NCI-H446 (cell line): Measurements from ENCODE around the gene SLC25A11.

ENCODE experiments used
- DNase-seq, 2 experiments: peaks; one replicate each; lab custom pipeline; 2025; lab: John Stamatoyannopoulos, UW

SLC25A11 gene

GRCh38 chr17:4966844-4967538 lies 27.1 kb upstream of the SLC25A11 start:
- peak; percentile 97 to 98 for DNase-seq

GRCh38 chr17:4965311-4965986 lies 25.6 kb upstream of the SLC25A11 start:
- no peak for DNase-seq

- no peak for DNase-seq
These were observed 20.6 kb upstream of the SLC25A11 start for GRCh38 chr17:4960279-4960922.

- no peak for DNase-seq
These were observed 19.6 kb upstream of the SLC25A11 start for GRCh38 chr17:4959261-4959965.

DNA sequence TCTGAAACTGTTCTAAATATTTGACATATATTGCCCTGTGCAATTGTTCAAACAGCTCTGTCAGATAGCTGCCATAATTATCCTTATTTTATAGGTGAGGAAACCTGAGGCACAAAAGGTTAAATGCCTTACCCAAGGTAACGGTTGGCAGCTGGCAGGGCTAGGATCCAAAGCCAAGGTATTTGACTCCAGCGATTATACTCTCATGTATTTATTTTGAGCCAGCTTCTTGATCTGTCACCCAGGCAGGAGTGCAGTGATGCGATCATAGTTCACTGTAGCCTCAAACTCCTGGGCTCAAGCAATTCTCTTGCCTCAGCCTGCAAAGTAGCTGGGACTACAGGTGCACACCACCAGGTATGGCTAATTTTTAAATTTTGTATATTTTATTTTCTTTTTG lies 18.3 kb upstream of the SLC25A11 start:
- DNase-seq: no peak

GRCh38 chr17:4956493-4957061 lies 16.7 kb upstream of the SLC25A11 start:
- no peak for DNase-seq

DNA sequence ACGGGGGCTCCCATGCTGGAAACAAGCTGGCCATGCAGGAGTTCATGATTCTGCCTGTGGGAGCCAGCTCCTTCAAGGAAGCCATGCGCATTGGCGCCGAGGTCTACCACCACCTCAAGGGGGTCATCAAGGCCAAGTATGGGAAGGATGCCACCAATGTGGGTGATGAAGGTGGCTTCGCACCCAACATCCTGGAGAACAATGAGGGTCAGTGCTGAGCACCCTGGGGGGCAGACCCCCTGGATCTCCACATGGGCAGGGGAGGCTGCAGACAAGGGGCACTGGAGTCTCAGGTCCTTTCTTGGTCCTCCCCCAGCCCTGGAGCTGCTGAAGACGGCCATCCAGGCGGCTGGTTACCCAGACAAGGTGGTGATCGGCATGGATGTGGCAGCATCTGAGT lies 15.2 kb upstream of the SLC25A11 start:
- DNase-seq: no peak

DNA sequence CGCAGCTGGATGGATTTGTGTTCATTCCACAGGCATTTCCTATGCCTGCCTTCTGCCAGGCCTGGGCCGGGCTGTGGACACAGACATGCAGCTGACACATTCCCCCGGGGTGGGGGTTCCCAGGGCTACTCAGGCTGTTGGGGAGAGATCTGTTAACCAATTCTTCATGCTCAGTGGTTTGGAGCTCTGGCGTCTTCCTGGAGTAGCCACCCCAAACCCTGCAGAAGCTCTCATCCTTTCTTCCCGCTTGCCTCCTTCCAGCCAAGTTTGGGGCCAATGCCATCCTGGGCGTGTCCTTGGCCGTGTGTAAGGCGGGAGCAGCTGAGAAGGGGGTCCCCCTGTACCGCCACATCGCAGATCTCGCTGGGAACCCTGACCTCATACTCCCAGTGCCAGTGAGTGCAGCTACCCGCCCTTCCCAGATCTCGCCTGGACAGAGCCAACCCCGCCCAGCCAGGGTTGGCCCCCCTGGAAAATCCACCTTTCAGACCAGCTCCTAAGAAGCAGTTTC lies 13.7 kb upstream of the SLC25A11 start:
- DNase-seq: no peak

DNA sequence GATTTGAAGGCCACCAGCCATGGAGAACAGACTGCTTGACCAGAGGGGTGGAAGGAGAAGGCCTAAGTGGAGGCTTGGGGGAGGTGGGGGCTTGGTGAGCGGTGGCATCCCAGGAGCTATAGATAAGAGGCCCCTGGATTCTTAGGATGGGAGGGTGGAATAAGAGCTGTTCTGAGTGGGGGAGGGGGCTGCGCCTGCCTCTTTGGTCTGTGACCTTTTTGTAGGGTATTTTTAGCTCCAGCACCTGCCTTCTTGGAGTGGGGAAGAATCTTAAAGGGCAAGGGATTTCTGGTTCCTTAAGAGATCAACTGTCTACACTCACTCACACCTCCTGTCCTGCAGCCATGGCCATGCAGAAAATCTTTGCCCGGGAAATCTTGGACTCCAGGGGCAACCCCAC lies 11.6 kb upstream of the SLC25A11 start:
- DNase-seq: no peak

DNA sequence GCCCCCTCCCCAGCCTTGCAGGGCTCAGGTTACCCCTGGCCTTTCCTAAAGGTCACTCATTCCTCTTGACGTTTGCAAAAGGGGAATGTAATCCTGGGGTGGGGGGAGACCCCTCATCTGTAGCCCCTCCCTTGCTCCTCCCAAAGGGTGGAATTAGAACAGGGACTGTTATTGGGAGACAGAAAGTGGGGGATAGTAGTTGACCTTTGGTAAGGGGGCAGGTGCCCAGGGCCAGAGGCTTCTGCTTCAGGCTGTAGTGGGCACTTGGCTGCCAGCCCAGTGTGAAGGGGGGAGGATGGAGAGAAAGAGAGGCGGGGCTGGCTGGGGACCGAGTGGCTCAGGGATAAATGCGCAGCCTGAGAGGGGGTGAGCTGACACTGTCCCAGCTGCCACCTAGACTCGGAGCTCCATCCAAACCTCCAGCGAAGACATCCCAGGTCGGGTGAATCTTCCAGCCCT lies 10.9 kb upstream of the SLC25A11 start, which contains the start of gene ENO3:
ENO3 (plus strand) TSS at position 374 of the 459 bp plus-strand sequence. CDS start 711 bp downstream, outside the sequence.
- DNase-seq: peak in 1 of 2 experiments; percentile 16

DNA sequence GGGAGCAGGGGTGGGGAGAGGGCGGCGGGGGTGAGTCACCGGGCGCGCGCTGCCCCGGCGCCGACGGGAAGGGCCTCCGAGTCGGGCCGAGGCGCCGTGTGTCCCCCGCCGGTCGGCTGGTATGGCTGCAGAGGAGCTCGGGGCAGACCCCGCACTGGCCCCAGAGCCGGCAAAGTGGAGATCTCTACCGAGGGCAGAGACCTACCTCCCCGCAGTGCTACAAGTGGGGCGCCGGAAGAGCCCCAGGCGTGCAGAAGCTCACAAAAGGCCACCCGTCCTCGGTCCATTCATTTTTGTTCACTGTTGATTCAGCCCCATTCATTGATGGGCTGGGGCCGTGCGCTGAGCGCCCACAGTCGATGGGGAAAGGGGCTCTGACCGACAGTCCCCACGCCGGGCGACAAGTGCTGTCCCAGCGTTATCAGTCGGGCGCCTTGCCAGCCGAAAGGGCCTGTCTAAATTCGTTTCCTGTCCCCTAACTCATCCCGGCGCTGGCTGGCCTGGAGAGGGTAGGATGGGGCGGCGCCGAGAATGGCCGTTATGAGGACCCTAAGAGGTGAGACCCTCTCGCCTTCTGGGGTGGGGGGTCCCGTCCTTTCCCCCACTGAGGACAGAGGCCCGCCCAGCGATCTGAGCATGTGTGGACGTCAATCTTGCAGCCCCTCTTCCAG lies 10.4 kb upstream of the SLC25A11 start:
- no peak for DNase-seq

DNA sequence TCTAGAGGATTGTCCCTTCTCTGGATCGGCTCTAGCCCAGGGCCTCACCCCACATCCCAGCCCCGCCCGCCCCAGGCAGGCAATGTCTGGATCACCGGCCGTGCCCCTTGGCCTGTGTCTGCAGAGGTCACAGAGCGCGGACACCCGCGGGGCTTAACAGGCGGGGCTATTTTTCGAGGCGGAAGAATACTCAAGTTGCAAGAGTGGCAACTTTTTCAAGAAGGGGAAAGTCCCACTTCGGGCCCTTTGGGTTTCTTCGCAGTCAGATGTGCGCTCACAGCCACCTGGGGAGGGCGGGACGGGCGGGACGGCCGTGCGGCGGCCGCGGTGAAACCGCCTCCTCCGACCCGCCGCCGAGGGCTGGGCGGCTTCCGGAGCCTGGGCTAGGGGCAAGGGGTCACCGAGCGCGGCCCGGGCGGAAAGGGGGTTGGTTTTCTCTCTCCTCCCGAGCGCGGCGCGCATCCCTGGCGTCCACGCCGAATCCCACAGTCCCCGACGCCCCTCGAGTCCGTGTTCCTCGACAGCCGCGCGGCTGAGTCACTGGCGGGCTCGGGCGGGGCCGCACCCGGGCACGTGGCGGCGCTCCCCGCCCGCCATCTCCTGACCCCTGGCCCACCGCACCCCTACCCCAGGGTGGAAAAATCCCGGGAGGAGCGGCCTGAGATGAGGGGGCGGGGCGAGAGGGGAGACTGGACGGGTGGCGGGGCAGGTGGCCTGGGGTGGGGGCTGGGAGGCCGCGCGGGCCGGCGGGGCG lies 9.7 kb upstream of the SLC25A11 start:
- DNase-seq: peak in 1 of 2 experiments; percentile 50

- DNase-seq: peak; percentile 83 to 89
These were observed 9.1 kb upstream of the SLC25A11 start for GRCh38 chr17:4948931-4949320.

GRCh38 chr17:4948166-4948930 lies 8.5 kb upstream of the SLC25A11 start, which contains the start of gene PFN1:
PFN1 (minus strand) TSS chr17:4948530; CDS start chr17:4948394, 136 bp downstream.
- peak; percentile 82 to 83 for DNase-seq

- peak in 1 of 2 experiments; percentile 49 for DNase-seq
These were observed 7.7 kb upstream of the SLC25A11 start for GRCh38 chr17:4947411-4948165.

DNA sequence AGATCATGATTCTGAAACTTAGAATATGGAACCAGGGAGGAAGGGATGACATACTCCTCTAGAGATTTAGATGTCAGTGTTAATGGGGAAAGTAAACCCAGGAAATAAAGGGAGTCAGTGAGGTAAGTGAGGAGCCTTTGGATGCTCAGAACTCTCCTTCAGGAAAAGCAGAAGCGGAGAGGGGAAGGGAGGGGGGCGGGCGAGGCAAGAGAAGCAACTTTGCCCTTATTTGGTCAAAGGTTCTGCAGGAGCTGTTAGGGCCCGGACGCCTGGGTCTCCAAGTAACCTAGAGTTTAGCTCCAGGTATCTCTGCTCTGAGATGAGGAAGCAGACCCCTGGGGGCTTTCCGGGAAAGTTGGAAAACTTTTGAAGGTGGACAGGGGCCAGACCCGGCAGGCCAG lies 7.2 kb upstream of the SLC25A11 start:
- DNase-seq: no peak

DNA sequence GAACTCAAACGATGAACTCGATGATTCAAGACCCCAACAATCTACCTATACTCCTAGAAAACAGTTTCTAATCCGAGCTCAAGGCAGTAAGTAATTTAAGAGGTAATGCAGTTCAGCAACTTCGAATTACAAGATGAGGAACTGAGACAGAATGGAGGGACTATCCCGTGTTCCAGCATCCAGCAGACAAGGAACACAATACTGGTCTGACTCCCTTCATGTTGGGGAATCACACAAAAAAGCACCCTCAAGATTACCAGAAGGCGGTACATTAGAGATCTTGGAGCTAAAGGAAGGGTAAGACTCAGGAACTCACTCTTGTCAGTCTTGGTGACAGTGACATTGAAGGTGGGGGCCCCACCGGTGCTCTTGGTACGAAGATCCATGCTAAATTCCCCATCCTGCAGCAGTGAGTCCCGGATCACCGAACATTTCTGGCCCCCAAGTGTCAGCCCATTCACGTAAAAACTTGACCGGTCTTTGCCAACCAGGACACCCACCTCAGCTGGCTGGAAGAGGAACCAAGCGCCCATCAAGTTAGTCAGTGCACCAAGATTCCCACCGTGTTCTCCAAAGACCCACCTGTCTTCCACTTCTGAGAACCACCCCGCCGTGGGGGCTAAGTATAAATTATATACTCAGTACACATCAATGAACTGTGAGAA lies 6.6 kb upstream of the SLC25A11 start:
- no peak for DNase-seq

GRCh38 chr17:4945944-4946280 lies 6.1 kb upstream of the SLC25A11 start:
- DNase-seq: no peak
